ENCODE measurements around the gene ENTPD6. TPM values are rescaled to one million over a fixed set of nuclear protein-coding genes. Genes with fewer than 3 reads are reported as not detected.

Gene ENTPD6
- polyA plus RNA-seq, 3 donors = 36.2 to 120 (median 47.0) TPM

- WGBS (ENCODE audit: insufficient coverage) = 94% methylated on average over 18 of the region's 18 CpGs
- Histone ChIP-seq H3K36me3 (replicated peaks in 1 of 2; ENCODE audit: control insufficient read depth in 1 of 2, insufficient read depth in 2 of 2, low read length in 2 of 2) (no peaks in the 10 kb centered on the region), H3K4me1 (ENCODE audit: control insufficient read depth in 1 of 2, insufficient read depth in 2 of 2, low read length in 2 of 2) (peaks cover 18 to 29% of the 10 kb centered on the region in 2 donors), H3K4me3 (replicated peaks in 1 of 3; ENCODE audit: low read depth in 2 of 3, low read length in 3 of 3) (peak overlapping the region in 1 of 3 experiments; percentile 98), H3K27me3 (ENCODE audit: control insufficient read depth in 2 of 2, insufficient read depth in 2 of 2, low read length in 2 of 2) (no peaks in the 10 kb centered on the region), H4K20me1 (ENCODE audit: insufficient read depth, low read length) (peaks cover 8% of the 10 kb centered on the region), H2AFZ (ENCODE audit: insufficient read depth, low read depth, low read length, poor library complexity, severe bottlenecking) (peak overlapping the region; percentile 93), H3K4me2 (replicated peaks; ENCODE audit: extremely low read depth, low read length, poor library complexity, severe bottlenecking) (peak overlapping the region; percentile 89), H3K9ac (ENCODE audit: insufficient read depth, low read length, poor library complexity, severe bottlenecking) (peak overlapping the region; percentile 83), H3K9me3 (replicated peaks in 1 of 2; ENCODE audit: control insufficient read depth in 1 of 2, insufficient read depth in 1 of 2, low read length in 2 of 2) (no peaks in the 10 kb centered on the region), H3K79me2 (ENCODE audit: insufficient read depth, low read length) (peaks cover 36% of the 10 kb centered on the region), H3K27ac (ENCODE audit: low read depth in 1 of 2, low read length in 2 of 2) (no peak overlapping the region)
- TF ChIP-seq CTCF (IDR thresholded peaks at IDR 0.05) = no peak
- intact Hi-C loops (cut with micrococcal nuclease) = loop anchor here (10.0 kb wide), 2 partner anchors 130 to 200 kb away; partner anchors contain the start of gene APMAP (in 2 of the 2)
- H3K27ac Mint-ChIP-seq = peak overlapping the region in 5 of 7 donors; percentile 48 to 89 (median 80)
- no peak for DNase-seq
- no peaks in the 10 kb centered on the region for H3K9me3 Mint-ChIP-seq
- peak overlapping the region; percentile 90 to 97 for H3K4me3 Mint-ChIP-seq
- H3K36me3 Mint-ChIP-seq = peaks cover 8 to 17% of the 10 kb centered on the region in 2 donors
- H3K4me1 Mint-ChIP-seq = peaks cover 30% of the 10 kb centered on the region
- H3K27me3 Mint-ChIP-seq (ENCODE audit: low read depth in 3 of 3) = peaks cover 3 to 16% (median 8%) of the 10 kb centered on the region in 3 donors
Observed at GRCh38 chr20:25194333-25194972, 1.1 kb upstream of the ENTPD6 start.

- H2AFZ ChIP-seq (ENCODE audit: insufficient read depth, low read depth, low read length, poor library complexity, severe bottlenecking) = peak overlapping the region; percentile 93
- intact Hi-C loops (cut with micrococcal nuclease) = loop anchor here (5.0 to 10.0 kb wide), 4 partner anchors 41 to 201 kb away; partner anchors contain the start of genes APMAP (in 2 of the 2) and PYGB (in 1 of the 2)
- peaks cover 40% of the 10 kb centered on the region for H3K4me1 Mint-ChIP-seq
Observed at GRCh38 chr20:25195962-25196785, 662 bp downstream of the ENTPD6 start.

More at GRCh38 chr20:25195962-25196785, 662 bp downstream of the ENTPD6 start:
- Histone ChIP-seq H3K9ac (ENCODE audit: insufficient read depth, low read length, poor library complexity, severe bottlenecking) (peak overlapping the region; percentile 83), H3K9me3 (replicated peaks in 1 of 2; ENCODE audit: control insufficient read depth in 1 of 2, insufficient read depth in 1 of 2, low read length in 2 of 2) (no peaks in the 10 kb centered on the region), H3K27ac (ENCODE audit: low read depth in 1 of 2, low read length in 2 of 2) (peak overlapping the region in 1 of 2 donors; percentile 87), H4K20me1 (ENCODE audit: insufficient read depth, low read length) (peaks cover 8% of the 10 kb centered on the region), H3K27me3 (ENCODE audit: control insufficient read depth in 2 of 2, insufficient read depth in 2 of 2, low read length in 2 of 2) (no peaks in the 10 kb centered on the region), H3K4me3 (replicated peaks in 1 of 3; ENCODE audit: low read depth in 2 of 3, low read length in 3 of 3) (peak overlapping the region; percentile 88 to 98 (median 96)), H3K79me2 (ENCODE audit: insufficient read depth, low read length) (peaks cover 53% of the 10 kb centered on the region), H3K4me2 (replicated peaks; ENCODE audit: extremely low read depth, low read length, poor library complexity, severe bottlenecking) (peak overlapping the region; percentile 89), H3K36me3 (replicated peaks in 1 of 2; ENCODE audit: control insufficient read depth in 1 of 2, insufficient read depth in 2 of 2, low read length in 2 of 2) (no peaks in the 10 kb centered on the region), H3K4me1 (ENCODE audit: control insufficient read depth in 1 of 2, insufficient read depth in 2 of 2, low read length in 2 of 2) (peaks cover 18 to 29% of the 10 kb centered on the region in 2 donors)
- H3K27ac Mint-ChIP-seq = peak overlapping the region in 6 of 7 donors; percentile 57 to 83 (median 80)
- TF ChIP-seq CTCF (IDR thresholded peaks at IDR 0.05) = no peak
- H3K27me3 Mint-ChIP-seq (ENCODE audit: low read depth in 3 of 3) = peaks cover 3 to 15% (median 8%) of the 10 kb centered on the region in 3 donors
- H3K9me3 Mint-ChIP-seq = no peaks in the 10 kb centered on the region
- H3K36me3 Mint-ChIP-seq = peaks cover 8 to 28% of the 10 kb centered on the region in 2 donors
- H3K4me3 Mint-ChIP-seq = peak overlapping the region; percentile 90 to 97
- WGBS (ENCODE audit: insufficient coverage) = under 1% methylated on average over 25 of the region's 39 CpGs
- DNase-seq = peak in 2 of 3 donors; percentile 8 to 19
